HG02938 (cell line): Measurements from ENCODE around the gene MLIP.

Experiments used
- ATAC-seq: cut with Tn5 transposase; IDR thresholded peaks from one replicate; pipeline ENCODE4 v1.9.1; 2021; ENCODE audit warnings: mild to moderate bottlenecking, moderate library complexity; ENCODE audit not compliant: unreplicated experiment

The MLIP gene

DNA sequence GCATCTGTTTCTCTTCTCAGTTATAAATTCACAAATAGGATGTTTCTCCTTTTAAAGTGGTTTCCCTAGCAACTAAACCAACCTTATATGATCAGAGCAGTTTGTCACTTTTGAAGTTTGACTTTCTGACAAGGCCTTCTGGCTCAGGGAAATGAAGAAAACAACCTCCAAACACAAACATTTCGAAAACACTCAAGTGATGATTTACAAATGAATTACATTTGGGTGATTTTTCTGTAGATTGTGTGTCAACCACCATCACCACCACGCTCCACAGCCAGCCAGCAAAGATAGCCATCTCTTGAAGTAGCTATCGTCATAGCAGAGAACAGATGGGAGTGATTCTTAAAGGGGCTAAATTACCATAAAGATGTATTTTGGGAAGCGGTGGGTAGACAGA is 16.5 kb upstream of the MLIP start:
- ATAC-seq, result no peak

DNA sequence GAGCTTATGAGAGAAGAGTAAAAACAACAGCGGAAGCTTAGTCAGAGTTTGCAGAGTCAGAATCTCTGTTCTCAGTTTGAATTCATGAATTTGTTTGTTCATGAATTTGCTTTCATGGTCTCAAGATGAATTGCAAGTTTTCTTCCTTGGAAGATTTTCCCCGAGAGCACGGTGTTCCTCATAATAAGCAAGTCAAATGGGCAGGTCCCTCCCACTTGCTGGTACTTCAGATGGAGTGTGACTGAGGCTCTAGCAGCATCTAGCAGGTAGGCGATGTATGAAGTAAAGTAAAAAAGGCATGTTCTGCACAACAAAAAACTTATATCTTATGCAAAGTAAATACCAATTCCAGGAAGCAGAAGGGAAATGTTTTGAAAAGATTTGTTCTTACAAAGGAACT is 15.5 kb upstream of the MLIP start:
- no peak for ATAC-seq

DNA sequence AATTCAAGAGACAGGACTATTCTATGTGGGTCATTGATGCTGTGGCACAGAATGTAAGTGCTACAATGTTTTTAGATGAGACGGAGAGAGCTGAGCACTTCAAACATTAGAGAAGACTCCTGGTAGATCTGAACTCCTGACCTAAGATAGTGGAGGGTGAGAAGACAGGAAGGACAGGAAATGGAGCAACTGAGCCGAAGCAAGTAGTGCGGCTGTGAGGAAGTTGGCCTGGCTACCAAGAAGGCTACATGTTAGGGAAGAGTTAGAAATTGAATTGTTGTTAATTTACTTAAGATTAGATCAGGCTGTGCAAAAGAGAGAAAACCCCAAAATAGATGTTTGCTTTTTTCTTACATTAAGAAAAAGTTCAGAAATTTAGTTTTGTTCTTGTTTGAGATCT is 14.4 kb upstream of the MLIP start:
- ATAC-seq, result no peak

DNA sequence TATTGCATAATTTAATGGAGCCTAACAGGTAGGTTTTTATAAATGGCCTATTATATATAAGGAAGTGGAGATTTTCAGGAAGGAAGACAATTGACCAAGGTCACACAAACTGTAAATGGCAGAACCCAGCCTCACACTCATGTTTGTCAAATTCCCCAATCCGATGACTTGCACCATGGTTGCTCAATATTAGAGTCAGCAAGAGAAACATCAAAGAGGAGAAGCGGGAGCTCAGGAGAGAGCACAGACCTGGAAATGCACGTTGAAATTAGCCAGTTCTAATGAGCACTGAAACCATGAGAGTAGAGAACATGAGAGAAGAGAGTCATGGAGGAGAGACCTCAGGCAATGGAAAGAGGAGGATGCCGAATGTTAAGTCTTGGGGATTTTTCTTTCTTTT is 13.5 kb upstream of the MLIP start:
- ATAC-seq, result no peak

DNA sequence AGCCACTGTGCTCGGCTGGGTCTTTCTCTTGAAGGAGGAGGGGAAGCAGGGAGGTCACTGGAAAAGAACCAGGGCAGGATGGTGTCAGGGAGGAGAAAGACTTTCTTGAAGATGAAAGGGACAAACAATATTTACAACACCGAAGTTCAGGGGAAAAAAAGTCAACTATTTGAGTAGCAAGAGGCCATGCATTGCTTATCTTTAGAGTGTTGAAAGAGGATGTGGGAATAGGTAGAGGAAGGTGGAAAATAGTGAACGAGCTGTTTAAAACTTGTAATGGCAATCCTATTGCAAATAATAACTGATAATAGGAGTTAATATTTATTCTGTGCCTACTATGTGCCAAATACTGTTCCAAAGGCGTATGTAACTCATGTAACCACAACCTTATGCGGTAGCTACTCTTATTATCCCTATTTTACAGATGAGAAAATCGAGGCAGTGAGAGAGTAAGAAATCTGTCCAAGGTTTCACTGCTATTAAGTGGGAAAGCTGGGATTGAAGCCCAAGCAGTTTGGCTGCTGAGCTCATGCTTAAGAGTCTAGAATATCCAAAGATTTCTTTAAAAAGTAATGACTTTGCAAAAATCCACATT is 12.7 kb upstream of the MLIP start:
- no peak for ATAC-seq

DNA sequence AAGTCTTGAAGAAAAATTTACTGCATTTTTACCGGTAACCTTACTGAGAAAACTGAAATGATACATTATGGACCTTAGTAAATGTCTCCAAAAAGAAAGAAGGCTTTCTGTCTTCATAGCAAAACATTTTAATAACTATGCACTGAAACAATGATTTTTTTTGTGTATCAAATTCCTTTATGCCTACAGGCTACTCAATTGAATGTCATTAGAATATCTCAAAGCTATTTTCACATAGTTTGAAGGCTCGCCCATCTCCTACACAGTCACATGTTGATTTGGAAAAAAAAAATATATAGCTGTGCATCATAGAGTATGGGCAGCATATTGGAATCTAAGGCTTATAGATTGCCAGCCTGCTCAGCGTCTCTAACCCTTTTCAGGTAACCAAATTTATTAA is 12.0 kb upstream of the MLIP start:
- ATAC-seq, result no peak

DNA sequence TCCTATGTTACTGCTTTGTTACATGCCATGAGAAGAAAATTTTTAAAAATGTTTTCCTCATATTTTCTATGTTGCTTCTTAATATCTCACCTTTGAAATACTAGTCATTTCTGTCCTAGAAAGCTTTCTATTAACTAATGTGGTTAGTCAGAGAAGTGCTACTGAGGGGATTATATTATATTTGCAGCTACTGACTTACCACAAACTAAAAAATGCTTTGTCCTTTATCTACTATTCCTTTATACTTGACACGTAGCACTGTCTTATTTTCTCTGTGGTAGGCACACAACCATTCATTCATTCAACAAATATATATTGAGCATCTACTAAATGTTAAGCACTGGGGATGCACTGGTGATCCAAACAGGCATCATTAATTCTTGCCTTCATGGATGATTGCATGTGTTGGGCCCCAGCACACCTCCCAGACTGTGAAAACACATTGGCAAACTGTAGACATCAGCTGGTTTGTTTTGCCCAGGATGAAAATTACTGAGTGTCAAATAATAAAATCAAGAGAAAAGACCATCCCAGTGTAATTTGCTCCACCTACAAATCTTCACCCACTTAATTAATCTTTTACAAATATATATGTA is 10.7 kb upstream of the MLIP start:
- ATAC-seq, result peak; percentile 93

DNA sequence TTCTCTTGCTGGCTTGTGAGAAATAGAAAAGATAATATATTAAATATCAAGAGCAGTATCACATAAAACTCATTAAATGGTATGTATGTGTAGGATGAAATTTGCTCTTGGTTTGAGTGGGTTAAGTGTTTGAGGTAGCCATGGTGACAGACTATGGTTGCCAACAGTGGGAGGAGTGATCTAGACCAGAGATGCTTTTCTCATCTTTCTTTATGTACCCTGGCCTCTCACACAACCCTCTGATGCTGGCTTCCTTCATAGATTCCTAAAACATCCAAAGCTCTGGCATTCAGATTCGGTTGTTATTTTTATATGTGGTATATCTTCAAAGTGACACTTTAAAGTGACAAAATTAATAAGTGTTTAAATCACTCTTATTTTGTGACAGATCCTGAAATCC is 9.0 kb upstream of the MLIP start:
- ATAC-seq, result no peak

DNA sequence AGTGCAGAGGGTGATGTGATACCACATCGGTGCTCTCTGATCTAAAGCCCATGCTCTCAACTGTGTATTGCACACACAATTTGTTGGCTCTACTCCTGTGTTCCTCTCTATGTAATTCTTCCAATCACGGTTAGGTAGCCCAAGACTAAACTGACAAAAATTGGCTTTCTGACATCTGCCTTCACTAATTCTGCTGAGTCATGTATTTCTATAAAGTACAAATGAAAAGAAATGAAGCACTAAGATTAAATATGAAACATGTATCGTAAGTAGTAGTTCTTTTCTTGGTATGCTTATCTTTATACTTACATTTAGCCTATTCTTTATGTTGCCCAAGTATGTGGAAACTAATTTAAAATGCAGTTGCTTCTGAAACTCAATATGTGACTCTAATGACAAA is 7.7 kb upstream of the MLIP start:
- ATAC-seq, result no peak

DNA sequence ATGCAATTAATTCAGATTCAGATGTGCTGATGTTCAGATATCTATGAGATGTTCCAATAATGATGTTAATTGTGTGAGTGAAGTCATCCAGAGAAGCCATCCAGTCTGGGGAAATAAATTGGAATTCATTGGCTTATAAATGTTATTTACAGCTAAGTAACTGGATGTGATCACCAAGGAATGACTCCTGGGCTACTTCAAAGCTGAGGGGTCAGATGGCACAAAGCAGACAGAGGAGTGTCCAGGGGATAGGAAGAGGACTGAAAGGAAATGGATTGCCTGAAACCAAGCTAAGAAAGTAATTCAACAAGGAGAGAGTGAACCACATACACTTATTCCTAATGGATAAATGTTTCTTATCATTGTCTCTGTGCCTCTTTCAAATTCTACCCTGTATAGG is 4.5 kb upstream of the MLIP start:
- ATAC-seq, result no peak

DNA sequence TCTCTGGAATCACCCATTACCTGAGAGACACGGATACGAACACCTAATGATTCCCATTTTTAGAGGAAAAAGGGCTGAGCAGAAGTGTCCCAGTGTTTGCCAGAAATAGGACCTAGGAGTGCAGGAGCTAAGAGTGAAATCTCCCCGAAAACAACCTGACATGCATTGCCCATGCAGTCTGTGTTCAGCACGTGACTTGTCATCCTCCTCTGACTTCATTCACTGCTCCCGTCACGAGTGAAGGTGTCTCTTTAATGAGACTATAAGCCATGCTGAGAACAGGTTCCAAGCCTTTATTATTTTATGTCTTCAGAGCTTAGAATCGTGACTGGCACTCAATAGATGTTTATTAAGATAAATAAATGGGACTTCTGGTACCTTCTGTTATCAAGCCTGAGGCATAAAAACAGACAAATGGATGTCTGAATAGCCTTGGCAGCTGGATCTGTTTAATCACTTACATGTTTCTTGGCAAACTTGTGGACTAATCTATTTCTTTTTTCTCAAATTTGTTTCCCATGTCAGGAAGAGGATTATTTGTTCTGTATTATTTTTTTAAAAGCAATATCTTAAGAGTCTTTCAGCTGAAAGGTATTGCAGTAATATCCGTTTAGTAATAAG is 3.7 kb upstream of the MLIP start:
- ATAC-seq, result no peak

DNA sequence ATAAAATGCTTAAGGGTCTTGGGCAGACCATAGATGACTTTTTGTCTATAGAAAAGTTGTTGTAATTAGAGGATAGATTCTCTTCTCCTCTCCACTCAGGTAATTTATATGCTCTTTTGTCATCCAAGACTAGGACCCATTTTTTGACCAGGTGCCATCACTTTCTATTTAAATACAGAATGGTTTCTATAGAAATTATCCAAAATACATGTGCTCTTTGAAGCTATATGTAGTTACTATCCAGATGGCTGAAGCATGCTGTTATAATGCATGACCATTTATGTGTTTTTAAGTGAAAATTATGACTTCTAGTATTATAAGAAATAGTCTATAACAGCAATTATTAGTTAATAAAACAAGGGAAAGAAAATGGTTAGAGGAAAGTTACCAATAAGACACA is 3.0 kb upstream of the MLIP start:
- ATAC-seq, result no peak

DNA sequence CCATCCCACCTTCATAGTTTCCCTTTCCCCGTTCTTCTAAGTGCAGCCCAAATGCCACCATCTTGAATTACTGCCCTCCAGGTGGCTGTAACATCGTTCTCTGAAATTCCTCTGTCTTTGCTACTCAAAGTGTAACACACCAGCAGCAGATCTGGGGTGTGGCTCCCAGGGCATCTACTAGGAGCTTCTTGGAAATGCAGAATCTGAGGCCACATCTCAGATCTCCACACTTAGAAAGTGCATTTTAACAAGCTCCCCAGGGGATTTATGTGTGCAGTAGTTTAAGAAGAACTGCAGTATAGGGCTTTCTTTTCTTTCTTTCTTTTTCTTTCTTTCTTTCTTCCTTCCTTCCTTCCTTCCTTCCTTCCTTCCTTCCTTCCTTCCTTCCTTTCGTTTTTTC is 1.7 kb upstream of the MLIP start:
- ATAC-seq, result no peak

DNA sequence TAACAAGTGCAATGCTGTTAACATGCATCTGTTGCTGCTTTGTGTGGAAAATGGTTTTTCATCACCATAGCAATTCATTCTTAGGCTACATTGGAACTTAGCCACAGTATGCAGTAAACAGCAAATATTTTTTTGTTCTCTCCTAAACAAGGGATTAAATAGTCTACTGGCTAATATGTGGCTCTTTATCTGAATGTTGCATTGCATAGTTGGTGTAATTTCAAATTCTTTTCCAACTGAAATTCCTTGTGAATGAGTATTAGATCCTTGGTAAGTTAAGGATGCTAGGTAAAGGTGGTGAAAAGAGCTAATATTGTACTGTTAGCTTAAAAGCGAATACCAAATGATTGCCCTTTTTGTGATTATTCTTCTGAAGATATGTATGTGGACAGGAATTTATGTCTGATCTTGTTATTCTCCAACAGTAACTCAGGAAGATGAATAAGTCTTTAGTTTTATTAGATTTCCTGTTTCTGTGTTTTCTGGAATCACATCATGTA is 958 bp downstream of the MLIP start:
- no peak for ATAC-seq

DNA sequence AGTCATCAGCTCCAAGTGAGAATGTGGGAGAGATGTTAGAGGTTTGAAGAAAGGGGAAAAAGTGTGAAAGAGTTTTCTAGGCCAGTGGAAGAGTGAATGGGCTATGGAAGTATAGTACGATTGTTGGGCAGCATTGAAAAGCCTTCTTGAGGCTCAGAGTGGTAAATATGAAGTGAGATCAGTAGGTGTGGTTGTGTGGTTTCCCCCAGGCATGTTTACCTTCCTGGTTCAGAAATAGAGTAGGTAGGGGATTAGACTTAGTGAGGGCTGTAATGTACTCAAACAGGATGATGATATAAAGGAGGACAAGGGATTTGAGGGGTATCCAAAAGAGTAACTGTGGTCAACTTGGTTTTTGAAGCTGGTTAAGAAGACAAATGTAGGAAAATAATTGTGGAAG is 3.7 kb downstream of the MLIP start:
- ATAC-seq, result no peak

DNA sequence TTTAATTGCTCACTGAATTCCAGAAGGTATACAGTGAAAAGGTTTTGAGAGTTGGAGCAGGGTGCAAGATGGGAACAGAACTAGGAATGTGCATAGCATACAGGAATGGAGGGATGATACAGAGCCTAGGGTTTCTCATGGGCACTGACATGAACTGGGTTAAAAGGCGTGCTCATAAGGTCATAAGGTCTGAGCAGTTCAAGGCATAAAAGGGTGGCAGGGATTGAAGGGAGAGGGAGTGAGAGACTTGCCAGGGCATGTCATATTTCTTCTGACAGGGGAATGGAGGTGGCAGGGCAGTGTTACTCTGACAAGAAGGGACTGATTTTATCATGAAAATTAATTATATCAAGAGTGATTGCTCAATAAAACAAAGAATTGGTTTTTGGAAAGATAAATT is 4.7 kb downstream of the MLIP start:
- no peak for ATAC-seq

DNA sequence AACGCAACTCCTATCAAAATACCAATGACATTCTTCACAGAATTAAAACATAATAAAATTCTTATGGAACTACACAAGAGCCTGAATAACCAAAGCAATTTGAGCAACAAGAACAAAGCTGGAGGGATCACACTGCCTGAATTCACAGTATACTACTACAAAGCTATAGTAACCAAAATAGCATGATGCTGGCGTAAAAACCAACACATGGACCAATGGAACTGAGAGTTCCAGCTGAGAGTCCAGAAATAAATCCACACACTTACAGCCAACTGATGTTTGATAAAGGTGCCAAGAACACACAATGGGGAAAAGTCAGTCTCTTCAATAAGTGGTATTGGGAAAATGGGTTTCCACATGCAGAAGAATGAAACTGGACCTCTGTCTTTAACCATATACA is 6.9 kb downstream of the MLIP start:
- ATAC-seq, result no peak

DNA sequence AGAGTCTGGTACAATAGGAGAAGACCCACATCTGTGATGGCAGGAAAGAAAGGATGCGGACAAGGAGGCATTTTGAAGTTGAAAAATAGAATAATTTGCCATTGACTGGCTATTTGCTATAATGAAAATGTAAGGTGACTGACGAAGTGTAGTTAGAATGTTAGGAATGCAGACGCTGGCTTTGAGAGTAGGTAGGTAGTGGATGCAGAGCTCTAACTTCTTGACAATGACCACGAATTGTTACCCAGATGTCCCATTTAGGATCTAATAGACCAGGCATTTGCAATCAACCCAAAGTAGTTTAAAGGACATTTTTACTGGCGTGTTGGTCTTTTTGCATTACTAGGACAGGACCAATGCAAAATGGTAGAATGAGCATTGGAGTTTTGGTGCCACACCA is 14.2 kb downstream of the MLIP start:
- no peak for ATAC-seq

DNA sequence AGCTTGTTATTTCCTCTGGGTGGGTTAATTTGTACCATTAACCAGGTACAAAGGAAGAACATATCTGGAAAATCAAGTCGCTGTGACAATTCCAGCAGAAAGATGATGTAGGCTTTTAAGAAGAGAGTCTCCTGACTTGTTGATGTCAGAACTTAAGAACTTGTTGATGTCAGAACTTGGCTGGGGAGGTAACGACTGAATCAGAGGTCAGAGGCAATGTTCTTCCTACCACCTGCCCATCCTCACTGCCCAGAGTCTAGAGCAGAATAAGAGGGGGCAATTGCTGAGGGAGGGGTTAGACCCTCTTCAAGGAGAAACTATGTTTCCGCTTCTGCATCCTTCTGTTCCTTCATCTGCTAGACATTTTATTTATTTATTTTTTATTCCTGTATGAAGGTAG is 18.9 kb downstream of the MLIP start:
- ATAC-seq, result no peak

DNA sequence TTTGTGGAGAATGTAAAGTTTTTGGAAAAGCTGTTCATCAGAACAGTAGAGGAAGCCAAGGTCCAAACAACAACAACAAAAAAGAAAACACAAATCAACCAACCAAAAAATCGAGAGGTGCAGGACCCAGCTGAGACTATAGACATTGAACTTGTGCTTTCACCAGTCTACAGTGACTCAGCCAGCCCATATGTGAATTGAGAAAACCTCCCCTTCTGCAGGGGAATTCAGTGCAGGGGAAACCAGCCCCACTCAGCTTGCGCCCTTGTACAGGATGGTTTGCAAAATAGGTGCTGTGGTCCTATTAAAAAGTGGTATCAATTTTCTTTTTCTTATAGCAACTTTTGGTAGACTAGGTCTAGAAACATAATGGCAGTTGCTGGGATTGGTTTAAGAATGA is 21.3 kb downstream of the MLIP start:
- no peak for ATAC-seq

DNA sequence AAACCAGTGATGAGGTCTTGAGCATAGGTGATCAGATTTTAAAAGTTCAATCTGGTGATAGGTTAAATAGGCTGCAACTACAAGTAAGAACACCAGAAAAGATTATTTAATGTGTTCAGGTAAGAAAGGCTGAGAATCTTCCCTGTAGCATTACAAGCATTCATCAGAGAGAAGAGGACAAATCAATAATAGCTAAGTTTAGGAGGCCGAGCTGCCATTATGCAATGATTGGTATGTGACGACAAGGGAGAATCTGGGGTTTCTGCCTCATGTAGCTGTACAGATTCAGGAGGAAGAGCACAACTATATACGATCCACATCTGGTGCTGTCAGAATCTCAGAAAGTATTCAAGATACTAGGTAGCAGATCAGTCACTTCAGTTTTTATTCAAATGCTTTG is 21.9 kb downstream of the MLIP start:
- no peak for ATAC-seq

DNA sequence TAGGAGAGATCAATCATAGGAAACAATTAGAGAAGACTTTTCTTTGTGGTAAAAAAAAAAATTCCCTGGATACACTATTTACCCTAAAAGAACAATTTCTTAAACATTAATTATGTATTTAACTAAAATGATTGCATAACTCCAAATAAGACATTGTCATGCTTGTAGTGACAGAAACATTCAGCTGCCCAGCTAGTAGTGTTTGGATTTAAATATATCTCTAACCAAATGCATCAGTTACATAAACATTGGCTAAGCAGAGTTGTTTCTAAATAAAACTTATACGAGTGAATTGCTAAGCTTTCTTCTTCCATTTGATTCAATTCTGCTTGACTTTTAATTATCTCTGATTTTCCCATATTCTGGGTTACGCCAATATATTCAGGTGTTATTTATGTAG is 23.7 kb downstream of the MLIP start:
- no peak for ATAC-seq
